H9 (cell line): ENCODE results near the gene TMEM190. TPM values are rescaled to one million over a fixed set of nuclear protein-coding genes. Genes with fewer than 3 reads are reported as not detected.

ENCODE experiments used
- DNase-seq: peaks from one replicate; pipeline ENCODE4 v3.0.0-alpha.2; 2017
- H2AFZ ChIP-seq: one replicate; pipeline ENCODE4 v1.6.1; 2013; ENCODE audit warnings: mild to moderate bottlenecking, low read length, control low read depth, moderate library complexity
- H2AK5ac ChIP-seq: 2 replicates; pipeline ENCODE4 v1.6.1; 2013; ENCODE audit warnings: low read length, control low read depth, mixed read lengths; ENCODE audit not compliant: insufficient read length
- H2BK120ac ChIP-seq: one replicate; pipeline ENCODE4 v1.6.1; 2013; ENCODE audit warnings: low read depth, mild to moderate bottlenecking, low read length, control low read depth, inconsistent platforms; ENCODE audit not compliant: poor library complexity, severe bottlenecking
- H2BK12ac ChIP-seq: 2 replicates; pipeline ENCODE4 v1.6.1; 2013; ENCODE audit warnings: low read length, control low read depth, mixed read lengths, low read depth; ENCODE audit not compliant: insufficient read length
- H2BK15ac ChIP-seq: 2 replicates; pipeline ENCODE4 v1.6.1; 2013; ENCODE audit warnings: low read depth, low read length, control low read depth
- H2BK20ac ChIP-seq: one replicate; pipeline ENCODE4 v1.6.1; 2013; ENCODE audit warnings: low read depth, mild to moderate bottlenecking, low read length, control low read depth, inconsistent platforms; ENCODE audit not compliant: poor library complexity, severe bottlenecking
- H2BK5ac ChIP-seq: 2 replicates; pipeline ENCODE4 v1.6.1; 2013; ENCODE audit warnings: low read length, control low read depth, mixed read lengths; ENCODE audit not compliant: insufficient read length
- H3K14ac ChIP-seq: 2 replicates; pipeline ENCODE4 v1.6.1; 2013; ENCODE audit warnings: low read length, control low read depth; ENCODE audit not compliant: insufficient read depth
- H3K18ac ChIP-seq: 2 replicates; pipeline ENCODE4 v1.6.1; 2013; ENCODE audit warnings: low read depth, mild to moderate bottlenecking, mixed read lengths, low read length, control low read depth; ENCODE audit not compliant: insufficient read length
- H3K23ac ChIP-seq: 2 replicates; pipeline ENCODE4 v1.6.1; 2013; ENCODE audit warnings: low read length, control low read depth, mixed read lengths, low read depth; ENCODE audit not compliant: insufficient read length
- H3K23me2 ChIP-seq: 2 replicates; pipeline ENCODE4 v1.6.1; 2013; ENCODE audit warnings: low read depth, mild to moderate bottlenecking, mixed read lengths, low read length, control low read depth; ENCODE audit not compliant: insufficient read length, poor library complexity, severe bottlenecking
- H3K27ac ChIP-seq: 2 replicates; pipeline ENCODE4 v1.5.1; 2013; ENCODE audit warnings: low read length, control low read depth, mixed read lengths, low read depth; ENCODE audit not compliant: insufficient read length
- H3K27me3 ChIP-seq: 2 replicates; pipeline ENCODE4 v1.6.1; 2013; ENCODE audit warnings: low read length, control low read depth, inconsistent platforms; ENCODE audit not compliant: insufficient read depth
- H3K4ac ChIP-seq: 2 replicates; pipeline ENCODE4 v1.6.1; 2013; ENCODE audit warnings: low read depth, mild to moderate bottlenecking, control low read depth, inconsistent platforms, low read length, moderate library complexity
- H3K4me1 ChIP-seq: 2 replicates; pipeline ENCODE4 v1.6.1; 2013; ENCODE audit warnings: low read length, control low read depth, inconsistent platforms; ENCODE audit not compliant: insufficient read depth
- H3K4me2 ChIP-seq: 2 replicates; pipeline ENCODE4 v1.6.1; 2013; ENCODE audit warnings: low read length, control low read depth, mixed read lengths; ENCODE audit not compliant: insufficient read length, insufficient read depth
- H3K56ac ChIP-seq: 2 replicates; pipeline ENCODE4 v1.6.1; 2013; ENCODE audit warnings: low read depth, mild to moderate bottlenecking, mixed read lengths, low read length, control low read depth; ENCODE audit not compliant: insufficient read length
- H3K79me1 ChIP-seq: 2 replicates; pipeline ENCODE4 v1.6.1; 2013; ENCODE audit warnings: low read depth, mild to moderate bottlenecking, moderate library complexity, low read length, control low read depth, inconsistent platforms; ENCODE audit not compliant: insufficient read depth, poor library complexity, severe bottlenecking
- H3K79me2 ChIP-seq: 2 replicates; pipeline ENCODE4 v1.6.1; 2013; ENCODE audit warnings: low read length, control low read depth, inconsistent platforms; ENCODE audit not compliant: insufficient read depth
- H3K9ac ChIP-seq: 2 replicates; pipeline ENCODE4 v1.6.1; 2013; ENCODE audit warnings: low read length, control low read depth, mixed read lengths; ENCODE audit not compliant: insufficient read length; ENCODE audit errors: extremely low read depth
- H3K9me3 ChIP-seq: one replicate; pipeline ENCODE4 v1.6.1; 2013; ENCODE audit warnings: low read depth, low read length, inconsistent platforms; ENCODE audit not compliant: control insufficient read depth
- H3T11ph ChIP-seq: one replicate; pipeline ENCODE4 v1.6.1; 2013; ENCODE audit warnings: mild to moderate bottlenecking, low read length, control low read depth, inconsistent platforms
- H4K20me1 ChIP-seq: one replicate; pipeline ENCODE4 v1.6.1; 2013; ENCODE audit not compliant: control insufficient read depth, insufficient read length, insufficient read depth
- H4K5ac ChIP-seq: 2 replicates; pipeline ENCODE4 v1.6.1; 2013; ENCODE audit warnings: low read depth, mild to moderate bottlenecking, mixed read lengths, low read length, control low read depth; ENCODE audit not compliant: insufficient read length
- H4K8ac ChIP-seq: replicated peaks from 2 replicates; pipeline ENCODE4 v1.6.1; 2013; ENCODE audit warnings: low read length, control low read depth, mixed read lengths, low read depth; ENCODE audit not compliant: insufficient read length
- H4K91ac ChIP-seq: 2 replicates; pipeline ENCODE4 v1.6.1; 2013; ENCODE audit warnings: low read depth, mild to moderate bottlenecking, moderate library complexity, mixed read lengths, low read length, control low read depth; ENCODE audit not compliant: insufficient read length
- H3K27ac Mint-ChIP-seq, 3 experiments: 2 replicates in 2 of 3; 3 replicates in 1 of 3; pipeline ENCODE4 v1.8.0; 2020 to 2021; ENCODE audit warnings: mixed read lengths in 3 of 3, mild to moderate bottlenecking in 1 of 3, moderate library complexity in 1 of 3
- H3K27me3 Mint-ChIP-seq: 2 replicates; pipeline ENCODE4 v1.8.0; 2021; ENCODE audit warnings: low read depth, mild to moderate bottlenecking, moderate library complexity, mixed read lengths
- H3K36me3 Mint-ChIP-seq, 3 experiments: 2 replicates in 2 of 3; 3 replicates in 1 of 3; pipeline ENCODE4 v1.8.0; 2020 to 2021; ENCODE audit warnings: low read depth in 3 of 3, mixed read lengths in 3 of 3; ENCODE audit not compliant: insufficient read depth in 1 of 3
- H3K4me1 Mint-ChIP-seq, 2 experiments: 2 replicates each; pipeline ENCODE4 v1.8.0; 2020; ENCODE audit warnings: mixed read lengths in 2 of 2
- H3K4me3 Mint-ChIP-seq, 2 experiments: 2 replicates in 1 of 2; 3 replicates in 1 of 2; pipeline ENCODE4 v1.8.0; 2020 to 2021; ENCODE audit warnings: mild to moderate bottlenecking in 2 of 2, mixed read lengths in 2 of 2, moderate library complexity in 1 of 2
- H3K9me3 Mint-ChIP-seq, 2 experiments: 2 replicates in 1 of 2; 3 replicates in 1 of 2; pipeline ENCODE4 v1.8.0; 2020; ENCODE audit warnings: mild to moderate bottlenecking in 2 of 2, mixed read lengths in 2 of 2, moderate library complexity in 1 of 2
- WGBS: extraction: QIAGEN DNeasy Blood & Tissue Kit; methylation state at CpG from one replicate; pipeline ENCODE4 v1.1.7; 2013; ENCODE audit warnings: missing lambda C conversion rate, low lambda C conversion rate, mixed read lengths; ENCODE audit not compliant: insufficient read length; ENCODE audit errors: extremely low coverage; 5-methylcytosine and 5-hydroxymethylcytosine counted together
- total RNA-seq: library from RNA; stranded (reverse); gene quantifications from 2 replicates; pipeline ENCODE4 v1.2.1, GENCODE V29; 2021
- TF ChIP-seq, protein P1 (sequence below): fragments of 200-600 bp; sonication (generic); conservative IDR thresholded peaks from 3 replicates; pipeline ENCODE4 v1.8.0; 2021; ENCODE audit warnings: antibody characterized with exemption, mild to moderate bottlenecking

TMEM190 gene
- total RNA-seq, 1 experiment from 2014 or later = 1.5 TPM

DNA sequence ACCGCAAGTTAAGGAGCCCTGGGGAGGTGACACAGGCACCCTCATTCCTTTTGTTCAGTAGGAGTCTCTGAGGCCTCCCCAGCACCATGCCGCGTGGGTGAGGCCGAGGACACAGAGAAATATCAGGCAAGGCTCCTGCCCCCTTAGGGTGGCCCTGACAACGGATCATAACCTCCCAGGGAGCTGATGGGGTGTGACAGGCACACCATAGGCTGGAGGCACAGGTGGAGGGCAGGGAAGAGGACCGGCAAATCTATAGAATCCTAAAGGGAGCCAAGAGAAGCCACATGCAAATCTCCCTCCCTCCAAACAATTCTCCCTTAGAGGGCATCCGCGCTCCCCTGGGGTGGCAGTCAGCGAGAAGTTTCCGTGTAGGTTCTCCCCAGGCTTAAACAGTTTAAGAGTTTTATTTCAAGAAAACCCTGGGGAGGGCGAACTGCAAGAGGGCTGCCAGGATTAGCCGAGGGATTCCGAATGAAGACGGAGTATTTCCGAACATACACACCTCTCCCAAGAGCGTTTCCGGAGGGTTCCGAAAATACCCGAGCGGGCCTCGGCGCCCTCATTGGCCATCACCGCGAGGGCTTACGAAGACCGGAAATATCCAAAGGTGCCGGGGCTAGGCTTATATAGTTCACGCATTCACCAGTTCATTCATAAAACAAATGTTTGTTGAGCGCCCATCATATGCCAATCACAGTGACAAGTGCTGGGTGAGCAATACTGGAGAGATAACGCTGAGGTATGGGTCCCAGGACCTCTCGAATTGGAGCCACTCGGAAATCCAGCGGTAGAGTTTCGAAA lies 8.5 kb downstream of the TMEM190 start:
- TF ChIP-seq, protein P1, sequence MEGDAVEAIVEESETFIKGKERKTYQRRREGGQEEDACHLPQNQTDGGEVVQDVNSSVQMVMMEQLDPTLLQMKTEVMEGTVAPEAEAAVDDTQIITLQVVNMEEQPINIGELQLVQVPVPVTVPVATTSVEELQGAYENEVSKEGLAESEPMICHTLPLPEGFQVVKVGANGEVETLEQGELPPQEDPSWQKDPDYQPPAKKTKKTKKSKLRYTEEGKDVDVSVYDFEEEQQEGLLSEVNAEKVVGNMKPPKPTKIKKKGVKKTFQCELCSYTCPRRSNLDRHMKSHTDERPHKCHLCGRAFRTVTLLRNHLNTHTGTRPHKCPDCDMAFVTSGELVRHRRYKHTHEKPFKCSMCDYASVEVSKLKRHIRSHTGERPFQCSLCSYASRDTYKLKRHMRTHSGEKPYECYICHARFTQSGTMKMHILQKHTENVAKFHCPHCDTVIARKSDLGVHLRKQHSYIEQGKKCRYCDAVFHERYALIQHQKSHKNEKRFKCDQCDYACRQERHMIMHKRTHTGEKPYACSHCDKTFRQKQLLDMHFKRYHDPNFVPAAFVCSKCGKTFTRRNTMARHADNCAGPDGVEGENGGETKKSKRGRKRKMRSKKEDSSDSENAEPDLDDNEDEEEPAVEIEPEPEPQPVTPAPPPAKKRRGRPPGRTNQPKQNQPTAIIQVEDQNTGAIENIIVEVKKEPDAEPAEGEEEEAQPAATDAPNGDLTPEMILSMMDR = no peak
- H3K9me3 ChIP-seq = no peaks in the 10 kb centered on the region
- peaks cover 3% of the 10 kb centered on the region for H4K20me1 ChIP-seq
- H2BK20ac ChIP-seq = no peak overlapping the region
- H3K23me2 ChIP-seq = peaks cover 28% of the 10 kb centered on the region
- H4K5ac ChIP-seq = no peak overlapping the region
- no peak overlapping the region for H2AK5ac ChIP-seq
- H4K8ac ChIP-seq = no peak overlapping the region
- H3K27me3 ChIP-seq = peaks cover 2% of the 10 kb centered on the region; the same call in 1 of the 2 replicates
- no peak overlapping the region for H2BK15ac ChIP-seq
- no peak overlapping the region for H3K4ac ChIP-seq
- no peak overlapping the region for H2BK120ac ChIP-seq
- peak overlapping the region; percentile 98 to 99 (median 99) for H3K27ac Mint-ChIP-seq
- no peak overlapping the region for H4K91ac ChIP-seq
- peak; percentile 96 for DNase-seq
- H2AFZ ChIP-seq = peak overlapping the region; percentile 99
- H3K27me3 Mint-ChIP-seq = peaks cover 25% of the 10 kb centered on the region
- H3K9ac ChIP-seq = peak overlapping the region; percentile 94
- H3T11ph ChIP-seq = no peak overlapping the region
- peaks cover 17% of the 10 kb centered on the region; the same call in 1 of the 2 replicates for H3K79me2 ChIP-seq
- peak overlapping the region; percentile 82 for H3K27ac ChIP-seq
- peaks cover 8% of the 10 kb centered on the region for H3K4me1 ChIP-seq
- peak overlapping the region; percentile 80 for H3K18ac ChIP-seq
- H3K4me3 Mint-ChIP-seq = peak overlapping the region; percentile 98 to 100
- H3K14ac ChIP-seq = peak overlapping the region; percentile 84; the same call in 1 of the 2 replicates
- H3K23ac ChIP-seq = no peak overlapping the region
- H3K56ac ChIP-seq = no peak overlapping the region
- H3K9me3 Mint-ChIP-seq = peaks cover 2 to 3% of the 10 kb centered on the region in 2 experiments; a peak in 2 of 5 replicates
- no peak overlapping the region for H2BK5ac ChIP-seq
- H3K36me3 Mint-ChIP-seq = peaks cover 40 to 50% (median 45%) of the 10 kb centered on the region in 3 experiments
- WGBS = no CpG with 5 or more reads among the region's 34 CpGs
- H2BK12ac ChIP-seq = no peak overlapping the region
- H3K79me1 ChIP-seq = peaks cover 15% of the 10 kb centered on the region
- H3K4me2 ChIP-seq = peak overlapping the region; percentile 87
- H3K4me1 Mint-ChIP-seq = peaks cover 37 to 49% of the 10 kb centered on the region in 2 experiments
